AG09309 (cell line): Measurements from ENCODE around the gene ADGRD2.
A peak's percentile ranks its signal among the peaks of the same experiment; 100 is the strongest.

Experiments used
- DNase-seq: peaks from one replicate; pipeline ENCODE4 v3.0.0-alpha.2; 2010; ENCODE audit warnings: low read depth
- H3K4me3 ChIP-seq: 2 replicates; pipeline ENCODE4 v1.5.1; 2011; ENCODE audit warnings: mild to moderate bottlenecking, low read depth, low read length, moderate library complexity; ENCODE audit not compliant: control insufficient read depth
- TF ChIP-seq, protein P1 (sequence below): IDR thresholded peaks from 2 replicates; pipeline ENCODE4 v1.5.1; 2011; ENCODE audit warnings: mild to moderate bottlenecking, low read depth, low read length, inconsistent platforms; ENCODE audit not compliant: insufficient read depth, control insufficient read depth; ENCODE audit errors: missing control alignments

Gene ADGRD2

DNA sequence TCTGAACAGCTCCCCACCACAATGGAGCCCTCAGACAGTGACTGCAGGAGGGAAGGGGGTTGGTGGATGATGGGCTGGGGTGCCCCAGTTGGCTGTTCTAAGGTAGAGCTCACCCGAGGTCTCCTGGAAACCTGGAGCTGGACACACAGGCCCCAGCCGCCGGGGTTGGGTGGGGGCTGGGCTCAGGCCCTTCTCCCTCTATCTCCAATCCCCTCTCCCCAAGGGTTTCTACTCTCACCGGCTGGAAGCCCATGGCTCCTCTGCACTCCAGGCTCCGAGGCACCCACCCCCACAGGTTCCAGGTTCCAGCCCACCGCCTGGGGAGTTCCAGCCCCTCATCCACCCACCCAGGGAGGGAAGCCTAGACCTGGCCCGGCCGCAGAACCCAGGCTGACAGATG is 56.2 kb downstream of the ADGRD2 start:
- DNase-seq, result no peak
- TF ChIP-seq, protein P1, sequence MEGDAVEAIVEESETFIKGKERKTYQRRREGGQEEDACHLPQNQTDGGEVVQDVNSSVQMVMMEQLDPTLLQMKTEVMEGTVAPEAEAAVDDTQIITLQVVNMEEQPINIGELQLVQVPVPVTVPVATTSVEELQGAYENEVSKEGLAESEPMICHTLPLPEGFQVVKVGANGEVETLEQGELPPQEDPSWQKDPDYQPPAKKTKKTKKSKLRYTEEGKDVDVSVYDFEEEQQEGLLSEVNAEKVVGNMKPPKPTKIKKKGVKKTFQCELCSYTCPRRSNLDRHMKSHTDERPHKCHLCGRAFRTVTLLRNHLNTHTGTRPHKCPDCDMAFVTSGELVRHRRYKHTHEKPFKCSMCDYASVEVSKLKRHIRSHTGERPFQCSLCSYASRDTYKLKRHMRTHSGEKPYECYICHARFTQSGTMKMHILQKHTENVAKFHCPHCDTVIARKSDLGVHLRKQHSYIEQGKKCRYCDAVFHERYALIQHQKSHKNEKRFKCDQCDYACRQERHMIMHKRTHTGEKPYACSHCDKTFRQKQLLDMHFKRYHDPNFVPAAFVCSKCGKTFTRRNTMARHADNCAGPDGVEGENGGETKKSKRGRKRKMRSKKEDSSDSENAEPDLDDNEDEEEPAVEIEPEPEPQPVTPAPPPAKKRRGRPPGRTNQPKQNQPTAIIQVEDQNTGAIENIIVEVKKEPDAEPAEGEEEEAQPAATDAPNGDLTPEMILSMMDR, result no peak
- H3K4me3 ChIP-seq, result no peak overlapping the region

DNA sequence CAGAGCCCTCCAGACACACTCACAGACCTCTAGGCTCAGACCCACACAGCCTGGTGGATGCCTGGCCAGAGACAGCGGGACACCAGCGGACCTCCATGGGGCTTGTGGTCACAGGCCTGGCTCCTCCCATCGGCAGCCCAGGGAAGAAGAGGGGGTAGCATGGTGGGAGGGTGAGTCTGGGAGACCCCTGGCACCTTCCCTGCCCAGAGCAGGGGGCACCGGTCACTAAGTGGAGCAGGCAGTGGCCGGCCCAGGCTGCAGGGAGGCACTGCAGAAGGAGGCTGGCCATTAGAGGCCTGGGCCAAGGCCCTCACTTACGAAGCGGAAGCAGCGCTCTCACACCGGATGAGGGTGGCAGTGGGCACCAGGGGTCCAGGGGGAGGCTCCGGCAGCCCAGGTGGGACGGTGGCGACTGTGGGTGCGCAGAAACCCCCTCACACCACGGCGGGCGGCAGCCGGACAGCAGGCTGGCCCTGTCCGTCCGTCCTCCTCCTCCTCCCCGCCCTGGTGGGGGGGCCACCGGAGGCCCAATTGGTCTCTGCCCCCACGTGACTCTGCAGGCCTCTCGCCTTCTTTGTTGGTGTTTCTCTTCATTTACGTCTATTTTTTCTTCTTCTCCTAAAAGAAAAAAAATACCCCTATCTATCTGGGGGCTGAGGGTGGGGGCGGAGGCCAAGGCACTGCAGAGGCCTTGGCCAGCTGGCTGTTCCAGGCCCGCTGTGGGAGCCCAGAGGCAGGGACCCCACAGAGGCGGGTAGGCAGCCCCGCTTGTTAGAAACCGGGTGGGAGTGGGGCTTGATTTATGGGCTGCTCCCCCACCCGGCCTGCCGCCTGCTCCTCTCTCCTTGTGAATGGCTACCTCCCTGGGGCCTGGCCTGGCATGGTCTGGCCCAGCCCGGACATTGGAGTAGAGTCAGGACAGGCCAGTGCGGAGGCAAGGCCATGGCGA is 57.0 kb downstream of the ADGRD2 start, which contains the start of gene NR5A1:
NR5A1 (minus strand) TSS at position 469 of the 949 bp plus-strand sequence. CDS start 4,004 bp downstream, outside the sequence.
- DNase-seq, result no peak
- TF ChIP-seq, protein P1, result no peak
- no peak within 1 kb of the TSS for H3K4me3 ChIP-seq

DNA sequence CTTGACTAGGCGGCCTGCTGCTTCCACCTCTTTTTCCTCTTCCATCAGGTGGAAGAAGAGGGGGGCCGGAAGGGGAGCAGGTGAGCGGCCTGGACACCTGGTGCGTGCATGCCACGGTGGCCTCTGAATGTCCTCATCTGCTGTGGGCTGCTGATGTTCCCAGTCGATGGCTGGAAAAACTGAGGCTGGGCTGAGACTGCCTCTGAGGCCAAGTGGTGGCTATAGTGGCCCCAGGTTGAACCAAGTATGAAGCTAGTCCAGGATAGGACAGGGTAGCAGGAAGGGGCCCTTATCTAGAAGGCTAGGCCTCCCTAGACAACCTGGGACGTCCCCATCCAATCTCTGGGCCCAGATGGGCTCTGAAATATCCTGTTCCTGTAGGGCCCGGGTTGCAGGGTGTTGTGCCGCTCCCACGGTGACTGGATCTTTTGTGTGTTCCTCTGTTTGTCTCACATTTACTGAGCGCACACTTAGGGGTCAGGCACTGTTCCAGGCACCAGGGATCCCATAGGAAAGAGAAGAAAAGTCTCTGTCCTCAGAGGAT is 57.7 kb downstream of the ADGRD2 start:
- TF ChIP-seq, protein P1, result no peak
- H3K4me3 ChIP-seq, result no peak overlapping the region
- DNase-seq, result no peak

DNA sequence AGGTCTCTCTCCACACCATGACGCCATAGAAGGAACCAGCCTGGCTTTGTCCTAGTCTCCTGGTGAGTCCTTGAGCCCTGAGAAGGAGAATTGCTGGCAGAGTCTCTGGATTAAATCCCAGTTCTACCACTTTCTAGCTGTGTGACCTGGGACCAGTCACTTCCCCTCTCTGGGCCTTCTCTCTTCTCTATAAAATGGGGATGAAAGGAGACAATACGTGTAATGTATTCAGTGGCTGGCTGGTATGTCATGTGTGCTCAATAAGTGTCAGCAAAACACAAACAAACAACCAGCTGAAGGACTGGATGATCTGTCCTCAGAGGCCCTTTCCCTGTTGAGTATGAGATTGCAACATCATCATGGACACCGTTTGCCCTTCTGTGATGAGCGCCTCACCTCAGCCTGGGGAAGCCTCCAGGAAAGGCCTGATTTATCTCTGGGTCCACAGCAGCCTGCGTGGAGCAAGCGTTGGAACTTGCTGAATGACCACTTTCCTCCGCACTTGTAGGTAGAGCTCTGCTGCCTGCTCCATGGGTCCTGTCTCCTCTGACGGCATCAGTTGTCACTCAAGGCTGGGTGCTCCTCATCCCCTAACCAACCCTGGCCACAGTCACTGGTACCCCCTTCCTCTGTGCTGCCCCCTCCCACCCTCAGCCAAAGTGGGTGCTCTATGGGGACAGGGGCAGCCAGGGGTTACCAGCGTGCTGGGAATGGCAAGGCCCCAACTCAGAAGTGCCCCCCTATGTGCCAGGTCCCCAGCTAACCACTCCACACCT is 60.6 kb downstream of the ADGRD2 start:
- no peak overlapping the region for H3K4me3 ChIP-seq
- TF ChIP-seq, protein P1, result no peak
- DNase-seq, result no peak

DNA sequence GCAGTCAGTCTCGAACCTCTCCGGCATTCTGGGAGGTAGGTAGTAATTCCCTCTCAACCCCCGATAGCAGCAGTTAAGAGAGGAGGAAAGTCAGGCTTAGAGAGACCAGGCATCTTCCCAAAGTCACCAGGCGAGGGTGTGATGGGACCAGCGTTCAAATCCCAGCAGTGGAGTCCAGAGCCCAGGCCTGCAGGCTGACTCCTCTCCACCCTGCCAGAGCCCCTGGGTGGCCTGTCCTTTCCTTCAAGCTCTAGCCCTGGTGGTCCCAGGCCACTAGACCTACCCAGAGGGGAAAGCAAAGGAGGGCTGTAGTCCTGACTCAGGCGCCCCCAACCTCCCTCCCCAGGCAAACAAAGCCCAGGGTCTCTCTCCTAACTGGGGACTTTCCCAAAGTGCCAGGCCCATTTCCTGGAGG is 61.2 kb downstream of the ADGRD2 start:
- no peak overlapping the region for H3K4me3 ChIP-seq
- TF ChIP-seq, protein P1, result peak; percentile 8
- no peak for DNase-seq

DNA sequence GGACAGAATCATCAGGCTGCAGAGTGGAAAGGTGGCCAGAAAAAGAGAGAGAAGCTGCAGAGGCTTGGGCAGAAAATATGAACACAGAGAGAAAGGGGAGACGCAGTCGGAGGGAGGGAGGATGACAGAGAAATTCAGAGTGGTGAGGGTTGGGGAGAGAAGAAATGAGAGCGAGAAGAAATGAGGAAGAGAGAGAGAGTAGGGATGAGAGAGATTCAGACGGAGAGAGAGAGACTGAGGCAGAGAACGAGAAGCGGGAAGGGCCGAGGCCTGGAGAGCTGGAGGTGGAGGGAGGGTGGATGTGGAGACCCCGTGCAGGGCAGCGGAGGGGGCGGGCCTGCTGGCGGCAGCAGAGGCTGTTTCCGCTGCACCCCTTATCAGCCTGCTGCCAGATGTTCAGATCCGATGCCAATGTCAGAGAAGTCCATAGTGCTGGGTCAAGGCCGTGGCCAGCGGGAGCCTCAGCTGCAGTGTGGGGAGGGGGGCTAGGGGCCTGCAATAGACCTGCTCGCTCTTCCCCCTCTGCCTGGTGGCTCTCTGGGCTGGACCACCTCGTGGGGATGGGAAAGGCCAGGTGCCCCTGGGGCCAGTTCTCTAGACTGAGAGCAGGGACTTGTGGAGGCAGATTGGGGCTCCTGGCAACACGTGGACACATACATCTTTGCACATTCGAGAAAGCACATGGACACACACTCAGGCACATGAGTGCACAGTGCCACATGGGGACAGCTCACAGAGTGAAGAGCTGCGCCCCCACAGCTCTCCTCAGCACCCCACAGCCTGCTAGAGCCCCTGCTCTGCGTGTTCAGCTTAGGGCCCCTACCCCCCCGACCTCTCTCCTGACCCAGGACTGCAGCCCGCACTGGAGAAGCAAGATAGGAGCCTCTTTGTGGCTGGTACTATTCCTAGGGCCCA is 61.9 kb downstream of the ADGRD2 start:
- DNase-seq, result no peak
- no peak overlapping the region for H3K4me3 ChIP-seq
- TF ChIP-seq, protein P1, result no peak
